Immature natural killer cell (primary cell): ENCODE data around the gene ARHGAP25. TPM values are rescaled to one million over a fixed set of nuclear protein-coding genes. Genes with fewer than 3 reads are reported as not detected.

Experiments
- DNase-seq, 3 donors: peaks; one replicate each; pipeline ENCODE4 v3.0.0; 2022; ENCODE audit warnings: mixed read lengths in 1 of 3
- H3K27ac Mint-ChIP-seq, 6 donors: one replicate each; pipeline ENCODE4 v1.8.0; 2020; ENCODE audit warnings: mixed read lengths in 6 of 6, mild to moderate bottlenecking in 5 of 6, inconsistent platforms in 4 of 6, moderate library complexity in 3 of 6
- H3K27me3 Mint-ChIP-seq, 3 donors: one replicate each; pipeline ENCODE4 v1.8.0; 2020 to 2021; ENCODE audit warnings: low read depth in 3 of 3, mild to moderate bottlenecking in 3 of 3, mixed read lengths in 3 of 3, moderate library complexity in 3 of 3, inconsistent platforms in 1 of 3
- H3K36me3 Mint-ChIP-seq, 3 donors: one replicate each; pipeline ENCODE4 v1.8.0; 2020; ENCODE audit warnings: mixed read lengths in 3 of 3, inconsistent platforms in 2 of 3, mild to moderate bottlenecking in 2 of 3
- H3K4me1 Mint-ChIP-seq, 2 donors: one replicate each; pipeline ENCODE4 v1.8.0; 2020; ENCODE audit warnings: inconsistent platforms in 2 of 2, mild to moderate bottlenecking in 2 of 2, mixed read lengths in 2 of 2, moderate library complexity in 1 of 2
- H3K4me3 Mint-ChIP-seq, 5 donors: one replicate each; pipeline ENCODE4 v1.8.0; 2020; ENCODE audit warnings: mild to moderate bottlenecking in 5 of 5, mixed read lengths in 5 of 5, inconsistent platforms in 3 of 5, moderate library complexity in 3 of 5
- H3K9me3 Mint-ChIP-seq, 6 donors: one replicate each; pipeline ENCODE4 v1.8.0; 2020; ENCODE audit warnings: mild to moderate bottlenecking in 6 of 6, mixed read lengths in 6 of 6, inconsistent platforms in 4 of 6, moderate library complexity in 3 of 6
- polyA plus RNA-seq, 3 donors: library from polyadenylated mRNA; unstranded; fragments of 300-500 nt; fragmentation: Illumina TruSeq; gene quantifications; one replicate each; pipeline ENCODE4 v1.2.3, GENCODE V29; 2021

ARHGAP25 gene
- polyA plus RNA-seq, 3 donors from 2014 or later: 107 to 282 (median 117) TPM

DNA sequence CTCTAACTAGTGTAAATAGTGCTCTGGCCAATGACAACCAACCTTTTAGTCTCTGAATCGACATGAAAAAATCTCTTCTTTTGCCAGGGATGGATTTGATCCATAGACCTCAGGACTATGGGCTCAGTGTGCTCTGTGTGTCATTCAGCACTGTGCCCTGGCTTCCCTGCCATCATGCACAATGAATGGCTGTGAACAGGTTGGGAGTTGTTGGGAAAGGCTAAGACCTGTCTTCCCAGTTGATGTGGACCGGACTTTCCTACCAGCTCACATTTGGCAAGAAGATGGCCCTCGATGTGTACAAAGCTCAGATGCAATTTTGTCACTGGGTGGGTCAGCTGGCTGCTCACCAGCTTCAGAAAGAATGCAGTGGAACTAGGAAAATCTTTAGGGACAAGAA is 26.0 kb upstream of the ARHGAP25 start:
- Mint-ChIP-seq H3K4me3 (no peak overlapping the region), H3K27me3 (peaks cover 2 to 23% (median 18%) of the 10 kb centered on the region in 3 donors)

DNA sequence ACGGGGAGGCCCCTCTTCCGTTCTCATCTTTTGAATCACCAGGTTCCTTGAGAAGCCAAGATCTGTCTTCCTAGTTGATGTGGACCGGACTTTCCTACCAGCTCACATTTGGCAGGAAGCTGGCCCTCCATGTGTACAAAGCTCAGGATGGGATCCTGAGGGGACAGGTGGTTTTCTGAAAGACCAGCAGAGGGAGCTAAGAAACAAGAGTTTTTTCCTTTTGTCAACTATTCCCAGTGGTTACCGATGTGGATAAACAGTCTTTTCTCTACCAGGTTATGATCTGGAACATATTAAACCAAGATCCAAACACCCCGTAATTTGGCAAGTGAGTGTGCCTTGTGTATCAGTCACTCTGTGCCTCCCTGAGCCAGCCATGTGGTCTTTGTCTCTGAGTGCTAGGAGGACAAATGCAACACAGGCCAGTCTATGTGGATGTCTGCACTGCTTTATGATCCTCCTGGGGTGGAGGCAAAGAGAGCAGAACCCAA is 25.1 kb upstream of the ARHGAP25 start:
- no peaks in the 10 kb centered on the region for H3K36me3 Mint-ChIP-seq
- no peak overlapping the region for H3K4me3 Mint-ChIP-seq
- no peaks in the 10 kb centered on the region for H3K9me3 Mint-ChIP-seq
- peaks cover 4 to 30% (median 22%) of the 10 kb centered on the region in 3 donors for H3K27me3 Mint-ChIP-seq
- H3K4me1 Mint-ChIP-seq: no peaks in the 10 kb centered on the region
- no peak overlapping the region for H3K27ac Mint-ChIP-seq
- DNase-seq: peak in 2 of 3 donors; percentile 29 to 30

More for the DNA sequence above, 26.0 kb upstream of the ARHGAP25 start:
- DNase-seq: no peak
- Mint-ChIP-seq H3K27ac (no peak overlapping the region), H3K4me1 (no peaks in the 10 kb centered on the region), H3K36me3 (no peaks in the 10 kb centered on the region), H3K9me3 (no peaks in the 10 kb centered on the region)

DNA sequence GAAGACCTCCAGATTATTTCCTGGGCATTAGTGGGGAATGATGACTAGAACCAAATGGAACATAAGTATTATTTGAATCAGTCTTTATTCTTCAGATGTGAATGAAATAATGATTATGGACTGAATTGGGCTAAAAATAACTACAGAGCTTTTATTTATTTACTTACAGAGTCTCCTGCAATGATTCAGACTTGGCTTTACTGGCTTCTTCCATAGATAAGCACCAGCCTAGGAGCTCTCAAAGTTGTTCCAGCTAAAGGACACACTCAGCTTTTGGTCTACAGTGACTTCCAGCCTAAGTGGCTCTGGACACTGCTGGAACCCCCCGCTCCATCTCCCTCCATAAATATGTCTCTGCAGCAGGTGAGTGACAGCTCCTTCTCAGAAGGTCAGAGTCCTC is 24.3 kb upstream of the ARHGAP25 start:
- H3K27me3 Mint-ChIP-seq: peaks cover 8 to 35% (median 22%) of the 10 kb centered on the region in 3 donors

DNA sequence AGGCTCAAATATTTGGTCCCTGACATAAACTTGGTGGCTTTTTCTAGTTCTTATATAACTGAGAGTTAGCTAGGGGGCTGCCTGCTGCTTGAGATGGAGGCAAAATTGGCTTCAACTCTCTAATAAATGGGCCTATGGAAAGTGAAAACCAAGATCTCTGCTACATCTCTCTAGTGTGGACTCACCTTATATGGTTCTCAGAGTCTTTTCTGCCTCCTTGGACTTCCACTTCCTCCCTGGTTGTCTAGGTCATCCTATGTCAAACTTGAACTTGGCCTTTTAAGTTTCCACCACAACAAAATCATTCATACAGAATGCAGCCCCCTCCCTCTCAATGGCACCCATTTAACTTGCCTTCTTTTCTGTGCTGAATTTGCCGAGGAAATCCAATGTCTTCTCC is 23.9 kb upstream of the ARHGAP25 start:
- Mint-ChIP-seq H3K36me3 (no peaks in the 10 kb centered on the region), H3K9me3 (no peaks in the 10 kb centered on the region), H3K27ac (no peak overlapping the region), H3K27me3 (peaks cover 10 to 38% (median 22%) of the 10 kb centered on the region in 3 donors), H3K4me1 (peaks cover 10 to 13% of the 10 kb centered on the region in 2 donors), H3K4me3 (no peak overlapping the region)
- no peak for DNase-seq

More for the DNA sequence above, 24.3 kb upstream of the ARHGAP25 start:
- Mint-ChIP-seq H3K4me3 (no peak overlapping the region), H3K36me3 (no peaks in the 10 kb centered on the region), H3K9me3 (no peaks in the 10 kb centered on the region), H3K4me1 (peaks cover 6 to 8% of the 10 kb centered on the region in 2 donors), H3K27ac (no peak overlapping the region)
- DNase-seq: no peak

DNA sequence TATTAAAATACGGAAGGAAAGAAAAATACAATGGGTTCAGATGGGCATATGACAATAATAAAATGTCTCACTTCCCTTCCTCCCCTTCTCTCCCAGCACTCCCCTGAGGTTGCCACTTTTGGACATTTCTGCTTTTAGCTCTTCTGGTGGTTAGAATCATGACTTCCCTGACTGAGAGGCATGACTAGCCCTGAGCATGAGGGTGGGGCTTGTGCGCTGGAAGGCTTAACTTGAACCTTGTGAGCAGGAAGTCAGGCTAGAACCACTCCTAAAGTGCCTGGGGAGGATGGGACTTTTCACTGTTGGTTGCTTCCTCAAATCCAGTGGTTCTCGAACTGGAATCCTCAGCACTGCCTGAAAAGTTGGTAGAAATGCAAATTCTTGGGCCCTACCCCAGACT is 19.7 kb upstream of the ARHGAP25 start:
- no peak for DNase-seq
- Mint-ChIP-seq H3K36me3 (no peaks in the 10 kb centered on the region), H3K4me1 (peaks cover 35 to 54% of the 10 kb centered on the region in 2 donors), H3K9me3 (no peaks in the 10 kb centered on the region), H3K27ac (no peak overlapping the region), H3K4me3 (peak overlapping the region in 1 of 5 donors; percentile 55), H3K27me3 (peaks cover 19 to 53% (median 23%) of the 10 kb centered on the region in 3 donors)

DNA sequence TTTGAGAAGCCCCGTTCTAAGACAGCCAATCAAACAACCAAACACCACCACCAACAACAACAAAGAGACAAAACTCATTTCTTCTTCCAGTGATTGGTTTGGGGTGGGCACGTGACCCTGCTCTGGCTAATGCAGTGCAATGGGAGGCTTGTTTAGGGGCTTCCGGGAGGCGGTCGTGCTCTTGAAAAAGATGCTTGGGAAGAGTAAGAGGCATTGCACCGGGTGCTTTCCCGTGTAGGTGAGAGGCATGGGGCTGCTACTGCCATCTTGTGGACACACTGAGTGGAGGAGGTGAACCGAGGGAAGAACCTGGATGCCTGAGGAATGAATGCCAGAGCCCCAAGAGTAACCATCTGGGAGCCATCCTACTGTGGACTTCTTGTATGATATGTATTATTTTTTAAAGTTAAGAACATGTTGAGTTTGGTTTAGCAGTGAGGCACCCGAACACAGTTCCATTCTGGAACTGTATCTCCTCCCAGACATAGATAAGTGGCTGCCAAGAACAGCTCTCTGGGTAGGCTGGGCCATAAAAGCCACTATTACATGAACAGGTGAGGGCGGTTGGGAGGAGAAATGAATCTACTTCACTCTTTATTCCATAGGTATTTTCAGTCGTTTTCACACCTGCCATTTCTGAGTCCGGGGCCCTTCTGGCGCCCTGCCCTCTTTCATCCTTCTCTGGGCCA is 19.1 kb upstream of the ARHGAP25 start:
- H3K27me3 Mint-ChIP-seq: peaks cover 19 to 58% (median 23%) of the 10 kb centered on the region in 3 donors
- DNase-seq: peak; percentile 39 to 44 (median 41)
- peak overlapping the region in 3 of 5 donors; percentile 4 to 55 (median 43) for H3K4me3 Mint-ChIP-seq
- H3K36me3 Mint-ChIP-seq: no peaks in the 10 kb centered on the region
- H3K9me3 Mint-ChIP-seq: no peaks in the 10 kb centered on the region
- H3K4me1 Mint-ChIP-seq: peaks cover 38 to 60% of the 10 kb centered on the region in 2 donors
- no peak overlapping the region for H3K27ac Mint-ChIP-seq

DNA sequence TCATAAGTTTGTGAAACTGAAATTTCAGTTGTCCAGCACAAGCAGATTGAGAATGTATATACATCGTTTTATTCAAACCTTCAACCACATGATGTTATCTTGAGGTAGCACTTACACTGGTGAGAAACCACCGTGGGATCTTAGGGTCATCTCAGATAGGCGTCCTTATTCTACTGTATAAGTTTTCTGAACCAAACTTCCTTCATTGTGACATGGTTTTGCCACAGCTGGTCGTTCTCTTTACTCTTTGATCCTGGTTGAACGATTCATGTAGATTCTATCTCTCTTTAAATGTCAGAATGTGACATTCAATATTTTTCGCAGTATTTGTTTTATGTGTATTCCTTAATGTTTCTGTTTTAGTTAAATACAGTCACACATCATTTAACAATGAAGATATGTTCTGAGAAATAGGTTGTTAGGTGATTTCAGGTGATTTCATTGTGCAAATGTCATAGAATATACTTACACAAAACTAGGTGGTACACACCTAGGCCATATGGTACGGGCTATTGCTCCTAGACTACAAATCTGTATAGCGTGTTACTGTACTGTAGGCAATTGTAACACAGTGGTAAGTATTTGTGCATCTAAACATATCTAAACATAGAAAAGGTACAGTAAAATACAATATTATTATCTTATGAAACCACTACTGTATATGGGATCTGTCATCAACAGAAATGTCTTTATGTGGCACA is 17.9 kb upstream of the ARHGAP25 start:
- Mint-ChIP-seq H3K9me3 (no peaks in the 10 kb centered on the region), H3K36me3 (no peaks in the 10 kb centered on the region), H3K27me3 (peaks cover 22 to 49% (median 25%) of the 10 kb centered on the region in 3 donors), H3K27ac (no peak overlapping the region), H3K4me3 (peak overlapping the region; percentile 11 to 64 (median 42)), H3K4me1 (peaks cover 44 to 73% of the 10 kb centered on the region in 2 donors)
- DNase-seq: peak; percentile 60 to 64 (median 63)

DNA sequence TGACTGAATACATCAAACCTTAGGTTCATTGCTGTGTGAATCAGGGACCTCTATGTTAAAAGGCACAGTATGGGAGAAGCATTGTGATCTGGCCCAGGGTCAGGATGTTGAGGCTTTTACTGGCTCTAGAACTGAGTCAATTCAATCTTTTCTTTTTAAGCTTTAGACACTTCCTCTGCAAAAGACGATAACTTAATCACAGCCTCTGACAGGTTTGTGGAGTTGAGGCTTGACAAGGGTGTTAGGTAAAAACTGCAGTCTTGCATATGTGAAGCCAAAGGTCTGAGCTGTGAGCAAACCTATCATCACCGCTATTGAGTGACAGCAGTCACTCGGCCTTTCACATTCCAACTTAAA is 17.3 kb upstream of the ARHGAP25 start:
- H3K9me3 Mint-ChIP-seq: no peaks in the 10 kb centered on the region
- H3K36me3 Mint-ChIP-seq: no peaks in the 10 kb centered on the region
- DNase-seq: peak in 2 of 3 donors; percentile 26
- peak overlapping the region in 3 of 5 donors; percentile 6 to 51 (median 38) for H3K4me3 Mint-ChIP-seq
- peaks cover 22 to 47% (median 26%) of the 10 kb centered on the region in 3 donors for H3K27me3 Mint-ChIP-seq
- H3K27ac Mint-ChIP-seq: no peak overlapping the region
- peaks cover 49 to 77% of the 10 kb centered on the region in 2 donors for H3K4me1 Mint-ChIP-seq

DNA sequence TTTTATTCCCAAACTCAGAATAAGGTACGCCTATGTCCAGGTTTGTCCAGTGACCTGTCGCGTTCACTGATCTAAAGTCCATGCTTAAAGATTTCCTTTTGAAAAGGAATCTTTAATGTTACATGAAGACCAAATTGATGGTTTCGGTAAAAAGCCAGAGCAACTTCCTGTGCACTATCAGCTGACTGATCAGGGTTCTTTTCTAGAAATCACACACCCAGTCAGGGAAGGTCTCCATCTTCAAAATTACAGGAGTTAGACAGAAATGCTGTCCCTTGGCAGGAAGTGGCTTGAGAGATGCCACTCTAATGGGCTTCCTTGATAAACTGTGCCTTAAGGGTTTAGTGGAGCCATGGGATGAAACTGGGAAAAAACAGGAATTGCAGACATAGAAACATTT is 14.7 kb upstream of the ARHGAP25 start:
- peaks cover 11 to 47% (median 23%) of the 10 kb centered on the region in 3 donors for H3K27me3 Mint-ChIP-seq
- H3K4me1 Mint-ChIP-seq: peaks cover 47 to 73% of the 10 kb centered on the region in 2 donors
- no peaks in the 10 kb centered on the region for H3K36me3 Mint-ChIP-seq
- no peak for DNase-seq
- no peaks in the 10 kb centered on the region for H3K9me3 Mint-ChIP-seq
- H3K27ac Mint-ChIP-seq: no peak overlapping the region
- H3K4me3 Mint-ChIP-seq: no peak overlapping the region

DNA sequence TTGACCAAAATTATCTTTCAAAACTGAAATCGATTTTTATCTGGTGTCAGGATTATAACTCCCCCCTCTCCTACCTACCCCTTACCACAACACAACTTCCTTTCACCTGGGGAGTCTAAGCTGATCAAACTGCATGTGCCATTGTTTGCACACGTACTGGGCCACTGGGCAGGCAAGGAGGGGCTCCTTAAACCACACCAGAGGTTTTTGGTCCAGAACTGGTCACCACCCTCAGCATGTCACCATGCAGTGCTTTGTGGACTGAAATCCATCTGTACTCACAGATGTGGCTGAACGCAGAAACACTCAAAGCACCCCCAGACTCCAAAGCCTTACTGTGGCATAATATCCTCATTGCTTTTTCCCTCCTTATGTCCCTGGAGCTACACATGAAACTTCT is 13.9 kb upstream of the ARHGAP25 start:
- peaks cover 14 to 42% (median 18%) of the 10 kb centered on the region in 3 donors for H3K27me3 Mint-ChIP-seq
- no peaks in the 10 kb centered on the region for H3K36me3 Mint-ChIP-seq
- DNase-seq: no peak
- H3K4me3 Mint-ChIP-seq: peak overlapping the region in 2 of 5 donors; percentile 10 to 26
- peaks cover 41 to 66% of the 10 kb centered on the region in 2 donors for H3K4me1 Mint-ChIP-seq
- H3K27ac Mint-ChIP-seq: peak overlapping the region in 1 of 6 donors; percentile 9
- H3K9me3 Mint-ChIP-seq: no peaks in the 10 kb centered on the region

DNA sequence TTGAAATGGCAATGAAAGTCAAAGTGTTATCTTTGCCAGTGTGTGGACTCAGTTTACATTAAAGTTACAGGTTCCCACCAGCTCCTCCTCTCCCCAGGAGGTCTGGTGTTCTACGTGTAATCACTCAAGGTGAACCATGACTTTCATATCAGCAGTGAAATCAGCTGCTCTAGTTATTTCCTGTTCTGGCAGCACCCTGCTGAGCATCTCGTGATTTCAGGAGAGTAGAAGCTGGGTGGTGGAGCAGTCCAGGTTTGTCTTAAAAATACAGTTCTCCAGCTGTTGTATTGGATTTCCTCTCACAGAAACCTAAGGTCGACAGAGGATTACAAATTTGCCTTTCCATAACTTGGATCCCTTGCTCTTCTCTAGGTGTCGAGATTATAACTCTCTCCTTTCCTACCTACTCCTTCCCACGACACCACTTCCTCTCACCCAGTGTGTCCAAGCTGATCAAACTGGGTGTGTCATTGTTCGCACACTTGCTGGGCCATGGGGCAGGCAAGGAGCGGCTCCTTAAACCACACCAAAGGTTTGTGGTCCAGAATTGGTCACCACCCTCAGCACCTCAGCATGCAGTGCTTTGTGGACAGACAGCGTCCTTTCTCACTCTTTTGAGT is 13.0 kb upstream of the ARHGAP25 start:
- peak overlapping the region in 2 of 6 donors; percentile 43 to 73 for H3K27ac Mint-ChIP-seq
- peaks cover 35 to 62% of the 10 kb centered on the region in 2 donors for H3K4me1 Mint-ChIP-seq
- H3K4me3 Mint-ChIP-seq: peak overlapping the region in 4 of 5 donors; percentile 15 to 64 (median 34)
- peaks cover 14 to 39% (median 14%) of the 10 kb centered on the region in 3 donors for H3K27me3 Mint-ChIP-seq
- DNase-seq: peak; percentile 37 to 51 (median 38)
- no peaks in the 10 kb centered on the region for H3K9me3 Mint-ChIP-seq
- H3K36me3 Mint-ChIP-seq: no peaks in the 10 kb centered on the region

DNA sequence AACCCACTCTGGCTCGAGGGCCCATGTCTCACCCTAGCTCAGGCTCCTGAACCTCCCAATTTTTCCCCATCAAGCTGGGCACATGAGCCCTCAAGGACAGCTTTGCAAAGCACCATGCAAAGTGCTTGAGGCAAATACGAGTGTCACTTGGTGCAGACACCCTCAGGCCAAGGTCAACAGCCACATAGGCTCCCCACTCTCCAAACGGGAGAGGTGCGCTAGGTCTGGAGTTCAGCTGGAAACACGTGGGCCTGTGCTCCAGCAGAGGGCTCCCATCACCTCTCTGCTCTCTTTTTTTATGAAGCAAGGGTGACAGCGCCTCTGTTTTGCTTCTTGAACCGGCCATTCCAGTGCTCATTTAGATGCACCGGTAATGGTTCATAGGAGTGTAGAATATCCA is 11.9 kb upstream of the ARHGAP25 start:
- Mint-ChIP-seq H3K9me3 (no peaks in the 10 kb centered on the region), H3K27me3 (peaks cover 12 to 35% (median 14%) of the 10 kb centered on the region in 3 donors), H3K36me3 (no peaks in the 10 kb centered on the region), H3K27ac (no peak overlapping the region), H3K4me1 (peaks cover 36 to 62% of the 10 kb centered on the region in 2 donors), H3K4me3 (no peak overlapping the region)
- DNase-seq: no peak

DNA sequence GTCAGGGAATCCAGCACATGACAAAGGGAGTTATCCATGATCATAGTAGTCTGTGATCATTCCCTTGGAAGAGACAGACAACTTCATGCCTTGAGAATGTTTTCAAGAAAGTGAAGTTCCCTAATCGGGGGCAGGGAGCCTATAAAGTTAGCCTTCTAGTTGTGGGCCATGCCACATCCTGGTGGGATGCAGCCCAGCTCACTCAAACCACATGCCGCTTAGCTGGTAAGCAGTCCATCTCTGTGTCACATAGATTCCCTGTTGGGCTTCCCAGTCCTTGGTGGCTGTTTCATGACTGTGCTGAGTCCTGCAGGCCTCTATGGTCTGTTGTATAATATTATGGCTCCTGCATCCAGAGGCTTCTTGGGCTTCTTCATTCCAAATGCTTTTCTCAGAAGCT is 11.4 kb upstream of the ARHGAP25 start:
- Mint-ChIP-seq H3K4me3 (no peak overlapping the region), H3K27me3 (peaks cover 12 to 32% (median 14%) of the 10 kb centered on the region in 3 donors)

More for the DNA sequence above, 11.4 kb upstream of the ARHGAP25 start:
- Mint-ChIP-seq H3K9me3 (no peaks in the 10 kb centered on the region), H3K27ac (no peak overlapping the region), H3K36me3 (no peaks in the 10 kb centered on the region), H3K4me1 (peaks cover 36 to 60% of the 10 kb centered on the region in 2 donors)
- no peak for DNase-seq
